DMS 273 (cell line): Measurements from ENCODE around the gene LILRB3.
A peak's percentile ranks its signal among the peaks of the same experiment; 100 is the strongest.
"Not testable (repeated sequence)": the region's sequence is repeated elsewhere in the genome, so short reads cannot be mapped to it uniquely, and the experiment has no call there.

Experiments used
- DNase-seq: peaks from one replicate; lab custom pipeline; 2025; ENCODE audit not compliant: unreplicated experiment; lab: John Stamatoyannopoulos, UW

The LILRB3 gene

DNA sequence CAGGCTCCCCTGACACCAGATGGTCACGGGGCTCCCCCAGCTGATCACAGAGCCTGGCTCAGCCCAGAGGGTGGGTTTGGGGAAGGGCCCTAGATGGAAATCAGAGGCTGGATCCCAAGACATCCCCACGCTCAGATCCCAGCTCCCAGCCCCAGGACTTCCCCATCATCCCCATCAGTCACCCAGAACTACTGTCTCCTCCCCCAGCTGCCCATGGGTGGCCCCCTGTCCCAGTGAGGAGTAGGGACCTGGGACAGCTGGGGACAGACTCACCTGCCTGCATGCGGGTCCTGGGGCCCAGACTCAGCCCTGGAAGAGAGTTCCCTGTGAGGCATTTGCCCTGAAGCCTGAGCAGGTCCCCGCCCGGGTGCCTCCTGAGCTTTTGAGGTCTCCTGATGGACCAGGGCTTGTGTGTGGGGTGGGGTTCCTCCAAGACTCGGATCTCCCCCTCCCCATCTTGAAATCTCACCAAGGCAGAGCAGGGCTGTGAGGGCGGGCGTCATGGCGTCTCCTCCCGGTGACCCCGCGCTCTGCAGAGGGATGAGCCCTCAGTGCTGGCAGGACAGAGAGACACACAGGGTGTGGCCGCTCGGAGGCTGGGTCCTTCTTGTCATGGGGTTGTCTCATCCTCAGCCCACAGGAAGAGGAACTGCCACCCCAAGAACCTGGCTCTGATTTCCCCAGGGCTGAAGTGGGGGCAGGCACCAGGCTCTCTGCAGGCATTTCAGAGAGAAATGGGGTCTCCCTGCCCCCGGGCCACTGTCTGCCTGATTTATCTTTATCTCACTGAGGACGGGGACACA lies at the start of gene LILRB3:
Gene LILRB3 (minus strand): TSS at position 534 of the 803 bp plus-strand sequence. CDS start 31 bp downstream, at position 503.
- DNase-seq: not testable (repeated sequence)

DNA sequence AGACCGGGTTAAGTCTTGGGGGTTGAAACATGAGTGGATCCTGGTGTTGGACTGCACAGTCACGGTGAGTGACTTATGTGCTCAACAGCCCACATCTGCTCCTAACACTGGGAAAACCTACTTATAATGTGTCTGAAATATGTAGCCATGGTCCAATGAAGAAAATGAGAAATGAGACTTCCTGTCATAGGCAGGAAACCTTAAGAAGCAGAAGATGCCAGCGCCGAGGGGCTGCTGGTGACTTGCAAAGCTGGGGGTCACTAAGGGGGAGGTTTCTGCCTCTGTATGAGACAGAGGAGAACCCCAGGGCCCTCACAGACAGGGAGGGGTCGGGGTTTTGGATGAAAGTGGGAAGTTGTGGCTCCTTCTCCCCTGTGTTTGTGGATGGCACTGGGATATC lies 49.4 kb upstream of the LILRB3 start:
- not testable (repeated sequence) for DNase-seq

DNA sequence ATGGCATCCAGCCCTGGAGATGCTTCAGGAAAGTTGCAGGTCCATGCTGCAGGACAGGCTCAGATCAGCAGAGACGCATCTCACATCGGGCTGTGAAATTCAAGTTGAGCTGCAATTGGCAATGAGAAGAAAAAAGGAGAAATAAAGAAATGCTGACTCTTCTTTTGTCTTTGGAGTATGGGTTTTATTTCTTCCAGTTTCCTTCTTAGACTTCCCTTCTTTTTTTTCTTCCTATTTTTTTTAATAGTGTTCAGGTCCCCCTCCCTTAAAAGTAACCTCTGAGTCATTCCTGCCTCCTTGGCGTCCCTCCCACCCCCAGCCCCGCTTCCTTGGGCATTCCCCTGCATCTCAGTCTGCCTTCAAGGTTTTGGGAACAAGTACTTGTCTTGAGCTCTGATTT lies 48.8 kb upstream of the LILRB3 start:
- not testable (repeated sequence) for DNase-seq

DNA sequence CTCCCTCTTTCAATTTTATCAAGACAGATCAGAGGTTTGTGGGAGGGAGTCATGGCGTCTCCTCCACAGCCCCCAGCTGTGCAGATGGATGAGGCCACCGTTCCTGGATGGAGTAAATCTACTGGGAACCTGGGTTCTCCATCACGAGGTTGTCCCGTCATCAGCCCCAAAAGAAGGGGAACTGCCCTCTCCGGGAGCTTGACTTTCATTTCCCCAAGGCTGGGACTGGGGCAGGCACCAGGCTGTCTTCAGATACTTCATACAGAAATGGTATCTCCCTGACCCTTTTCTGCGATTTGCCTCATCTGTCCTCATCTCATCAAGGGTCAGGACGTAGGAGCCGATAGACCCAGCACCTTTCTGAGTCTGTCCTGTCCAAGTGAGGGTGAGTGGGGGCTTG lies 48.3 kb upstream of the LILRB3 start:
- no peak for DNase-seq

DNA sequence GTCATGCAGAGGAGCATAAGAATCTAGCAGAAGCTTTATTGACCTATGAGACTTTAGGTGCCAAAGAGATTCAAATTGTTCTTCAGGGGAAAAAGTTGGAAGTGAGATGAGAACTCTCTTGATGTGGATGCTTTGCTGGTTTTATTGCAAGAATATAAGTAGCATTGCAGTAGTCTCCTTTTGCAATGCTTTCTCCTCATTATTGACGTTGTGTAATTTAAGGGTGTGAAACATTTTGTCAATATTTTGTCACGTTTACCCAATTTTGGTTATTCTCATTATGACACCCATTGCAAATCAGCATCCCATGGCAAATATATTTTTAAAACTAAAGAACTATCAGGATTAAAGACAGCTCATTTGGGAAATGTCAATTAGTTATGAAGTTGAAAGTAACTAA lies 46.1 kb upstream of the LILRB3 start:
- no peak for DNase-seq

DNA sequence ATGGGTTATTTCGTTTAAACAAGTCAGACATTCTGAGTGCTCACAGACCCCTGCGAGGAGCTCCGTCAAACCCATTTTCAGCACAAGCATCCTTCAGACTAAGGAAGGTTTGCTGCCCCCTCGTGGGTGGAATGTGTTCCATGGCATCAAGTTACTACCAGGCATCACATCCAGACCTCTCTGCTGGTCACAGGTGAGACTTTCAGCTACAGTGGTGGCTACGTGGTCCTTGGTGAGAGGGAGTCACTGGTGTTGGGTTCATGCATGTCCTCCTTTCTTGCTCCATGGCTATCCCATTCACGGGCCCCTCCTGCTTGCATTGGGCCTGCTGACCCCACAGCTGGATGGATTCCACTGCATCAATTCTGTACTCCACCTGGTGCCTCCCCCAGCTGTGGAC lies 43.3 kb upstream of the LILRB3 start:
- DNase-seq: peak; percentile 84

DNA sequence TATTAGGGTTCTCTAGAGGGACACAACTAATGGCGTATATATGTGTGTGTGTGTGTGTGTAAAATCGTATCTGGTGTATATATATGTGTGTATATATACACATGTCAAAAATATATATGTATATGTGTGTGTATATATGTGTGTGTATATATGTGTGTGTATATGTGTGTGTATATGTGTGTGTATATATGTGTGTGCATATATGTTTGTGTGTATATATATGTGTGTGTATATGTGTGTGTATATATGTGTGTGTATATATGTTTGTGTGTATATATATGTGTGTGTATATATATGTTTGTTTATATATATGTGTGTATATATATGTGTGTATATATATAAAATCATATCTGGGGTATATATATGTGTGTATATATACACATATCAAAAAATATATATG lies 39.7 kb upstream of the LILRB3 start:
- no peak for DNase-seq

DNA sequence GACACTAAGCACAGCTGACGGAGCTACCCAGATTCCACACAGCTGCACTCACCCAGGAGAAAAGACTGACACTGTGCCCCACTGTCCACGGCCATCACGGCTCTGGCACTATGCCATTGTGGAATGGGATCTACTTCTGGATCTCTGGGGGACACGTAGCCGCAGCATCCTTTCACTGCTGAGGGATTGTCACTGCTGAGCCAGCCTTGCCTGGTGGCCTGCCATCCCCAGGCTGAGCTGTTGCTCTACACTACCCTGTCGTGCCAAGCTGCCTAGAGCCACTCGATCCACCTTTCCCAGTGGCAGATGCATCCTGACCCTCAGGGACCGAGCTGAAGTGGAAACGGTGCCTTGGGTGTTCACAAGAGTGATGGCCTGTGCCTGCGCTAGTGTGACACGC lies 39.3 kb upstream of the LILRB3 start:
- no peak for DNase-seq

DNA sequence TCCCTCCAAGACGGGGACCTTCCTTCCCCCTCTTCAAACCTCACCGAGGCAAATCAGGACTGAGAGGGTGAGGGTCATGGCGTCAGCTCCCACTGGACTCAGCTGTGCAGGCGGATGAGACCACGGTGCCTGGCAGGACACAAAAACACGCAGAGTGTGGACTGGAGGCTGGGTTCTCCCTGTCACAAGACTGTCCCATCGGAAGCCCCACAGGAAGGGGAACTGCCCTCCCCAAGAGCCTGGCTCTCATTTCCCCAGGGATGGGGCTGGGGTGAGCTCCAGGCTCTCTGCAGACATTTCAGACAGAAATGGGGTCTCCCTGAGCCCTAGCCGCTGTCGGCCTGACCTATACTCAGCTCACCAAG lies 34.3 kb upstream of the LILRB3 start, which contains the start of gene LILRB5:
Gene LILRB5 (minus strand): TSS at position 158 of the 365 bp plus-strand sequence. CDS start 80 bp downstream, at position 78.
- DNase-seq: no peak

DNA sequence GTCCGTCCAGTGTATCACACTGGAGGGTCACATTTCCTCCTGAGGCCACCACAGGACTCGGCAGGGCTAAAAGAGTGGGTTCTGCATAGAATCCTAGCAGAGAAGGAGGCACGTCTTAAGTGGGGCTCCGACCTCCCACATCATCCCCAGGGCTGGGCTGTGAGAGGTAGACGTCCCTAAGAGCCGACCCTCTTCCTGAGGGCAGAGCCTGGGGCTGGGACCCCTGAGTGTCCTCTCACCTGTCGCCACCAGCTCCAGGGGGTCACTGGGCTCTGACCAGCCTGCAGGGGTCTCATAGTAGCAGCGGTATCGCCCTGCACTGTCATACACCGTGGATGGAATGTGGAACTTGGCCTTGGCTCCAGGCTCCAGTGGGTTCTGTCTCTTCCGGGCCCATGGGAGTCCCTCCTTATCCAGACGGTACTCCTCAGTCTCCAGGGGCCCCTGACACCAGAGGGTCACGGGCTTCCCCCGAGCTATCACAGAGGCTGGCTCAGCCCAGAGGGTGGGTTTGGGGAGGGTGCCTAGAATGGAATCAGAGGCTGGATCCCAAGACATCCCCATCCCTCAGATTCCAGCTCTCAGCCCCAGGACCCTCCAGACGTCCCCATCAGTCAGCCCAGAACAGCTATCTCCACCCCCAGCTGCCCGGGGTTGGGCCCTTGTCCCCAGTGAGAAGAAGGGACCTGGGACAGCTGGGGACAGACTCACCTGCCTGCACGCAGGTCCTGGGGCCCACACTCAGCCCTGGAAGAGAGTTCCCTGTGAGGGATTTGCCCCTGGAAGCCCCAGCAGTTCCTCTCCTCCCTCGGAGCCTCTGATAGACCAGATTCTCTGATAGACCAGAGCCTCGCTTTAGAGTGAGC lies 33.7 kb upstream of the LILRB3 start:
- DNase-seq: no peak

DNA sequence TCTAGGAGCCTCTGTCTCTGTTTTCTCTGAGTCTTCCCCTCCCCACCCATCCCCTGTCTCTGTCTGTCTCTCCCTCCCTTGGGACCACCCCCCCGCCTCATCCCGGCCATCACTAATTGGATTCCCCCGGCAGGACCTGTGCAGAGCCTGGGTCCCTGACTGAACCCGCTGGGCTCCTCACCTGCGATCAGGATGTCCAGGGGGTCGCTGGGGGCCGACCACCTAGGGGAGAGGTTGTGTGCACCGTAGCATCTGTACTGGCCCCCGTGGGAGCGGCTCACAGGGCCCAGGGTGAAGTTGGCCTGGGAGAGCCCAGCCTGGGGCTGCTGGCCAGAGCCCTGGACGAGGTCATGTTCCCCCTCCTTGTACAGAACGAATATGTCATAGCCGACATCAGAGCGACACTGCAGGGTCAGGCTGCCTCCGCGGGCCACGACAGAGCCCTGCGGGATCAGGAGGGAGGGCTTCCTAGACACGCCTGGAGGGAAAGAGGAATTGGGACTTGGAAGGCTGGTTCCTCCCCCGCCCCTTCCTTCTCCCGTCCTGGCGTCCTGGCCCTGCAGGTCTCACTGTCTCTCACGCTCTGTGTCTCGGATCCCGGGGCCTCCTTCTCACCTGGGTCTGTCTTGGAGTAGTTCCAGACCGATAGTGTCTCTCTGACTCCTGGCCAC lies 32.4 kb upstream of the LILRB3 start:
- DNase-seq: no peak

DNA sequence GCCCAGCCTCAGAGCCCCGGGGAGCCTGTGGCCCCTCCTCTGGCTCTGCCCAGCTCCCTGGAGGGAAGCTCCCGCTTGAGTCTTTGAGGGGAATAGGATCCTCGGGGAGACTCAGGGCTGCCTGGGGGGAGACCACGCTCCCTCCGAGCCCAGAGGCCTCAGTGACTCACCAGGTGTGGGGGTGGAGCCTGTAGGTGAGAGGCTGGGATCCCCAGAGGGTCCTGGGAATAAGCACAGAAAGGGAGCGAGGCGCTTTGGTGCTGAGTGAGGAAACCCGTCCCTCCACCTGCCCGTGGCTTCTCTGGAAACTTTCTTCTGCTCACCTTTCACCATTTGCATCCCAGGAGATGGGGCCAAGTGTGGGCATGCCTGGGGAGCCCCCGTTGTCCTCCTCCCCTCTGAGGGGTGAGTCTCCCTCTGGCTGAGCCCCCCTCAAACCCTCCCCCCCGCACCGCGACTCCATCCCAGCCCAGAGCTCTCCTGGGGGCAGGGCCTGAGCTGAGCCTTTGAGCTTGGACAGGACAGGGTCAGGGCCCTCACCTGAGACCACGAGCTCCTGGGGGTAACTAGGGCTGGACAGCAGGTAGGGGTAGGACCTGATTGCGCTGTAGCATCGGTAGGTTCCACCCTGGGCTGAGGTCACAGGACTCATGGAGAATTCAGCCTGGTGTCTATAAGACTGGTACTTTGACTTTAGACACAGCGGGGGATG lies 31.5 kb upstream of the LILRB3 start:
- DNase-seq: no peak

DNA sequence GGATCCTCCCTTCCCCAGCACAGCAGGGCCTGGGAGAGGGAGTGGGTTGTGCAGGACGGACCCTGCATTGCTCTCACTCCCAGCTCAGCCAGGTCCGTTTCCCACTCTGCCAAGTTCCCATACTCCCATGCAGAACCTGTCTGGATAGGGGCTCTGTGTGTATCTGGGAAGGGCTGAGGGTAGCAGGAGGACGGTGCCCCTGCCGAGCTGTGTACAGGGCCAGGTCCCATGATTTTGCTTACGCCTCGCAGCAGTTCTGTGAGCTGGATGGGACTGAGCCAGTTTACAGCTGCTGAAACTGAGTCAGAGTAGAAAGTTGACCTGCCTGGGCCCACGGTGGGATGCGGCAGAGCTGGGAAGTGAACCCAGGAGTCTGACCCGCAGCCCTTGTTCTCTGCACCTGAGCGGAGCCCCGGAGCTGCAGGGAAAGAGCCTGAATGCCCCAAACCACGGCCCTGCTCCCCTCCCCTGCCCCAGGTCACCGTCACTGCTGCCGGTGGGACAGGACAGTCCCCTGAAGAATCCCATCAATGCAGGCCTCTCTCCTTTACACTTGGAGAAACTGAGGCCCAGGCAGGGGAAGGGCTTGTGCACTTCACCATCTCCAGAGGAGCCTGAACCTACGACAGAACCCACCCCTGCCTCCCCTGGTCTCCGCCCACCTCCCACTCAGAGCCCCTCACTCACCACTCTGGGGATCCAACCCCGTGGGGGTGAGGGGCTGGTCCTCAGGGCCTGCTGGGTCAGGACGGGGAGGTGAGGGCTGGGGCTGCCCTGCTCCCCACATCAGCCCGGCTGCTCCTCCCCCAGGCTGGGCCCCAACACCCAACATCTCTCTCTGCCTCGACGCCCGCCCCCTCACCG lies 30.8 kb upstream of the LILRB3 start:
- DNase-seq: no peak

DNA sequence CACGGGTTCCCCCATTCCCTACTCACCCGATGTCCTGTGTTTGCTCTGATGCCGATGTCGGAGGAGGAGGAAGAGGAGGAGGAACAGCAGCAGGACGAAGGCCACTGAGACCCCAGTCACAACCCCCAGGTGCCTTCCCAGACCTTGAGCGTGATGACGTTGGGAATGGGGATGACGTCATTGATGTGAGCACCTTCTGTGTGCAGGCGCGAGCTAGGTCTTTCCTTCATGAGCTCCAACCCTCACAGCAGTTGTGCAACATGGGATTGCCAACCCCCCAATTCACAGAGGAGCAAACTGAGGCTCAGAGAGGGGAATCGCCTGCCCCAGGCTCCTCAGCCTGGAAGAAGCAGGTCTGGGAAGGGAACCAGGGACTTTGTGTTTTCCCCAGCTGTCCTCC lies 30.0 kb upstream of the LILRB3 start:
- DNase-seq: no peak

DNA sequence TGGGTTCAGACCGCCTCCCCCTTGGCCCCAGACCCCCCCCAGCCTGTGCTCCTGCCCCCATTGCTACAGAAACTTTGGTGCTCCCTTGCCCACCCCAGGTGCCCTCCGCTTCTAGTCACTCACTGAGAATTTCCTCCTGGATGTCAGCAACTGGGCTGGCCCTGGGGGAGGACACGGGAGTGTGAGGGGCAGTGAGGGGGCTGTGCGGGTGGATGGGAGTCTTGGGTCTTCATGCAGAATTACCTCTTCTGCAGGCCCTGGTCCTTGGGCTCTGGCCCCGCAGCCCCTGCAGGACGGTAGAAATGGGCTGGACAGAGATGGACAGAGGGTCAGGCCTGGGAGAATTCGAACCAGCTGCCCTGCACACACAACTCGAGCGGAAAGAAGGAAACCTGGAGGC lies 29.4 kb upstream of the LILRB3 start:
- DNase-seq: no peak

DNA sequence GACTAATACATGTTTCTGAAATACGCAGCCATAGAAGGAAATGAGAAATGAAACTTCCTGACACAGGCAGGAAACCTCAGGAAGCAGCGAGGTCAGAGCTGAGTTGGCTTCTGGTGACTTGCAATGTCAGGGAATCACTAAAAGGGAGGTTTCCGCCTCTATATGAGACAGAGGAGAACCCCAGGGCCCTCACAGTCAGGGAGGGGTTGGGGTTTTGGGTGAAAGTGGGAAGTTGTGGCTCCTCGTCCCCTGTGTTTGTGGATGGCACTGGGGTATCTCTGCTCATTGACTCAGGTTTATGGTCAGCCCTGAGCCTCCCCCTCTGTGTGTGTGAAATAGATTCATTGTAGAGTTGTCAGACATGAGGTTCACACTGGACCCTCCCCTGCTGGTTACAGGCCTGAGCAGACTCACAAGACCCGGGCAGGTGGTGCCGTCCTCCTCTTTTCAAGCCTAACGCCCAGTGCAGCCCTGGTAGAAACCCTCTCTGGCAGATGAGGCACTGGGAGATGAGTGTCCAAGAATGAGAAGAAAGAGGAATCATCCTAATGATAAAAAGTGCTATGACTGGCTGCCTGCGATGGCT lies 25.3 kb upstream of the LILRB3 start:
- no peak for DNase-seq

DNA sequence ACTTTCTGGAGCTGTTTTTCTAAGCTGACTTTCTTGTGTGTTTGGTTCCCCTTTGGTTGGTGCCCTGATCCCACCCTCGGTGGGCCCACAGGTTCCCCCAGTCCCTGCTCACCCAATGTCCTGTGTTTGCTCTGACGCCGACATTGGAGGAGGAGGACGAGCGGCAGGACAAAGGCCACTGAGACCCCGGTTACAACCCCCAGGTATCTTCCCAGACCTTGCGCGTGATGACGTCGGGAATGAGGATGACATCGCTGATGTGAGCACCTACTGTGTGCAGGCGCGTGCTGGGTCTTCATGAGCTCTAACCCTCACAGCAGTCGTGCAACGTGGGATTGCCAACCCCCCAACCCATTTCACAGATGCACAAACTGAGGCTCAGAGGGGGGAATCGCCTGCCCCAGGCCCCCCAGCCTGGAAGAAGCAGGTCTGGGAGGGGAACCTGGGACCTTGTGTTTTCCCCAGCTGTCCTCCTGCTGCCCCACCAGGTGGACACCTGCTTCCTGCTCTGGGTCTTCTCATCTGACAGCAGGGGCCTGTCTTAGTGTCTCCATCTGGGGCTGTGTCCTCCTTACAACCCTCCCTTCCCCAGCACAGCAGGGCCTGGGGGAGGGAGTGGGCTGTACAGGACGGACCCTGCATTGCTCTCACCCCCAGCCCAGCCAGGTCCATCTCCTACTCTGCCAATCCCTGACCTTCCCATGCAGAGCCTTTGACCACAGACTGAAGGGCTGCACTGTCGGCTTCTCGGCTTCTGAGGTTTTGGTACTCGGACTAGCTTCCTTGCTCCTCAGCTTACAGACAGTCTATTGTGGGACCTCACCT lies 24.5 kb upstream of the LILRB3 start:
- DNase-seq: no peak

DNA sequence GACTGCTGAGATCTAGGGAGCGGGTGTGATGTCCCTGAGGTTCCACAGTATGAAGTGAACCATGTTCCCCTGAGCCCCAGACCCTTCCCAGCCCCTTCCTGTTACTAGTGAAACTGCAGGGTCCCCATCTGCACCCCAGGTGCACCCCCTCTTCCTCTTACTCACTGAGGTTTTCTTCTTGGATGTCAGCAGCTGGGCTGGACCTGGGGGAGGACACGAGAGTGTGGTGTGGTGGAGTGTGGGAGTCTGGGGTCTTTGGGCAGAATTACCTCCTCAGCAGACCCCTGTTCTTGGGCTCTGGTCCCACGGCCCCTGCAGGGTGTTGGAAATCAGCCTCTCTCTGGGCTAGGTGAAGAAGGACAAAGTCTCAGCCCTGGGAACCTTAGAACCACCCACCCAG lies 23.1 kb upstream of the LILRB3 start:
- DNase-seq: no peak

DNA sequence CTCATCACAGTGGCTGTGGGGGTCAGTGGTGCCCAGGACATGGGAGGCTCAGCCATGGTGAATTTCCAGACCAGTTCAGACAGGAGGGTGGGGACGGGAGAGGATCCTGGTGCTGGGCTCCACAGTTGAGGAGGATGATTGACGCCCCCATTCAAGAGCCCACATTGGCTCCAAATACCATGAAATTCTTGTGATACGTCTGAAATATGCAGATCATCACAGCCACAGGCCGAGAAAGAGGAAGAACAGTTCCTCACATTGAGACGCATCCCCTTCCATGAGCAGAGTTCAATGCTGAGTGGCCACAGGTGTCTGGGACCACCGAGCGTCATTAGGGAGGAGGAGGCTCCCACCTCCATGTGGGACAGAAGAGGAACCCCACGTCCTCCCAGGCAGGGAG lies 21.0 kb upstream of the LILRB3 start:
- DNase-seq: not testable (repeated sequence)
